Measurements from ENCODE around the gene CCNJL. TPM values are rescaled to one million over a fixed set of nuclear protein-coding genes. Genes with fewer than 3 reads are reported as not detected.
"Not testable (repeated sequence)": the region's sequence is repeated elsewhere in the genome, so short reads cannot be mapped to it uniquely, and the experiment has no call there.

Gene CCNJL
- total RNA-seq, 1 donor from 2014 or later: 0.48 TPM

GRCh38 chr5:160334716-160335115 is 22.4 kb upstream of the CCNJL start:
- DNase-seq (ENCODE audit: low spot score); ATAC-seq: not testable (repeated sequence)

- DNase-seq (ENCODE audit: low spot score) (no peak), ATAC-seq (no peak)
Observed at GRCh38 chr5:160333721-160334120, 21.4 kb upstream of the CCNJL start.

- DNase-seq (ENCODE audit: low spot score) (no peak), ATAC-seq (no peak)
Observed at GRCh38 chr5:160330212-160330611, 17.8 kb upstream of the CCNJL start.

GRCh38 chr5:160327818-160328217 is 15.5 kb upstream of the CCNJL start:
- ATAC-seq (no peak), DNase-seq (ENCODE audit: low spot score) (no peak)

- DNase-seq (ENCODE audit: low spot score): no peak
Observed at GRCh38 chr5:160326981-160327380, 14.6 kb upstream of the CCNJL start.

GRCh38 chr5:160325716-160326115 is 13.4 kb upstream of the CCNJL start:
- no peak for ATAC-seq
- DNase-seq (ENCODE audit: low spot score): no peak

More at GRCh38 chr5:160326981-160327380, 14.6 kb upstream of the CCNJL start:
- no peak for ATAC-seq

- no peak for ATAC-seq
- DNase-seq (ENCODE audit: low spot score): no peak
Observed at GRCh38 chr5:160324886-160325285, 12.5 kb upstream of the CCNJL start.

GRCh38 chr5:160318409-160318808 is 6.0 kb upstream of the CCNJL start:
- no peak for DNase-seq (ENCODE audit: low spot score)
- ATAC-seq: no peak

- no peak for DNase-seq (ENCODE audit: low spot score)
- no peak for ATAC-seq
Observed at GRCh38 chr5:160317434-160317833, 5.1 kb upstream of the CCNJL start.

- no peak for DNase-seq (ENCODE audit: low spot score)
- peak; percentile 53 for ATAC-seq
Observed at GRCh38 chr5:160315968-160316367, 3.6 kb upstream of the CCNJL start.

GRCh38 chr5:160312960-160313727 is 780 bp upstream of the CCNJL start:
- DNase-seq (ENCODE audit: low spot score): no peak

GRCh38 chr5:160311491-160312133 is 752 bp downstream of the CCNJL start:
- DNase-seq (ENCODE audit: low spot score) (no peak), ATAC-seq (peak; percentile 38)

More at GRCh38 chr5:160312960-160313727, 780 bp upstream of the CCNJL start:
- ATAC-seq: no peak

- no peak for ATAC-seq
- DNase-seq (ENCODE audit: low spot score): no peak
Observed at GRCh38 chr5:160310552-160311295, 1.6 kb downstream of the CCNJL start.

- no peak for ATAC-seq
- no peak for DNase-seq (ENCODE audit: low spot score)
Observed at GRCh38 chr5:160310140-160310539, 2.2 kb downstream of the CCNJL start.

GRCh38 chr5:160306696-160307095 is 5.7 kb downstream of the CCNJL start:
- ATAC-seq: no peak
- no peak for DNase-seq (ENCODE audit: low spot score)

- DNase-seq (ENCODE audit: low spot score) (no peak), ATAC-seq (no peak)
Observed at GRCh38 chr5:160305319-160305718, 7.0 kb downstream of the CCNJL start.

GRCh38 chr5:160303690-160304089 is 8.7 kb downstream of the CCNJL start:
- ATAC-seq (no peak), DNase-seq (ENCODE audit: low spot score) (no peak)

- ATAC-seq: no peak
- no peak for DNase-seq (ENCODE audit: low spot score)
Observed at GRCh38 chr5:160298189-160298588, 14.2 kb downstream of the CCNJL start.

GRCh38 chr5:160297776-160298175 is 14.6 kb downstream of the CCNJL start:
- no peak for DNase-seq (ENCODE audit: low spot score)

GRCh38 chr5:160297004-160297403 is 15.4 kb downstream of the CCNJL start:
- DNase-seq (ENCODE audit: low spot score) (no peak), ATAC-seq (no peak)

More at GRCh38 chr5:160297776-160298175, 14.6 kb downstream of the CCNJL start:
- no peak for ATAC-seq

- DNase-seq (ENCODE audit: low spot score): no peak
- ATAC-seq: no peak
Observed at GRCh38 chr5:160296496-160296895, 15.9 kb downstream of the CCNJL start.

Measured in left lobe of liver (tissue), 2 donors.